Fibroblast of lung (primary cell): ENCODE measurements around the gene TJP3.

Source experiments
- EZH2 ChIP-seq: IDR thresholded peaks from 2 replicates; pipeline ENCODE4 v1.5.1; 2012; ENCODE audit warnings: low read length, control low read depth, mild to moderate bottlenecking; ENCODE audit errors: missing control alignments
- TF ChIP-seq, protein P1 (sequence below), 2 donors: IDR thresholded peaks in 1 of 2; conservative IDR thresholded peaks in 1 of 2; 1 replicate in 1 of 2; 2 replicates in 1 of 2; pipeline ENCODE4 v1.5.1; 2011 to 2012; ENCODE audit warnings: low read length in 2 of 2, control low read depth in 1 of 2, inconsistent platforms in 1 of 2, low read depth in 1 of 2, mild to moderate bottlenecking in 1 of 2

DNA sequence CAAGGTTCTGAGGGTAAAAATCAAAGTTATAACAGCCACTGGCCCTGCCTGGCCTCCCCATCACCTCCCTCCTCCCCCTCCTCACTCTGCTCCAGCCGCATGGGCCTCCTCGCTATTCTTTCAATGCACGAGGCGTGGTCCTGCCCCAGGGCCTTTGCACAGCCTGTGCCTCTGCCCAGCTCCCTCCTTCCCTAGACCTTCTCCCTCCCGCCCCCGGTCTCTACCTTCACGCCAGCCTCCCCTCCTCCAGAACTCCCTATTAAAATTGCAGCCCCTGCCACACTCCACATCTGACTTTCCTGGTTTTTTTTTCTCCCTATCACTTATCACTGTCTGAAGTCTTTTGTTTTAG is 60.5 kb downstream of the TJP3 start:
- TF ChIP-seq, protein P1, sequence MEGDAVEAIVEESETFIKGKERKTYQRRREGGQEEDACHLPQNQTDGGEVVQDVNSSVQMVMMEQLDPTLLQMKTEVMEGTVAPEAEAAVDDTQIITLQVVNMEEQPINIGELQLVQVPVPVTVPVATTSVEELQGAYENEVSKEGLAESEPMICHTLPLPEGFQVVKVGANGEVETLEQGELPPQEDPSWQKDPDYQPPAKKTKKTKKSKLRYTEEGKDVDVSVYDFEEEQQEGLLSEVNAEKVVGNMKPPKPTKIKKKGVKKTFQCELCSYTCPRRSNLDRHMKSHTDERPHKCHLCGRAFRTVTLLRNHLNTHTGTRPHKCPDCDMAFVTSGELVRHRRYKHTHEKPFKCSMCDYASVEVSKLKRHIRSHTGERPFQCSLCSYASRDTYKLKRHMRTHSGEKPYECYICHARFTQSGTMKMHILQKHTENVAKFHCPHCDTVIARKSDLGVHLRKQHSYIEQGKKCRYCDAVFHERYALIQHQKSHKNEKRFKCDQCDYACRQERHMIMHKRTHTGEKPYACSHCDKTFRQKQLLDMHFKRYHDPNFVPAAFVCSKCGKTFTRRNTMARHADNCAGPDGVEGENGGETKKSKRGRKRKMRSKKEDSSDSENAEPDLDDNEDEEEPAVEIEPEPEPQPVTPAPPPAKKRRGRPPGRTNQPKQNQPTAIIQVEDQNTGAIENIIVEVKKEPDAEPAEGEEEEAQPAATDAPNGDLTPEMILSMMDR (conservative IDR thresholded peaks at IDR 0.05 in 1 of 2, IDR thresholded peaks at IDR 0.05 in 1 of 2; ENCODE audit: low read depth in 1 of 2, low read length in 2 of 2) = no peak
- TF ChIP-seq EZH2 = no peak
